SH-SY5Y (cell line): ENCODE data around the gene LRCH1.

ENCODE experiments used
- GATA2 ChIP-seq: IDR thresholded peaks from 2 replicates; pipeline ENCODE4 v1.6.1; 2011; ENCODE audit warnings: mild to moderate bottlenecking, low read depth, low read length
- GATA3 ChIP-seq: IDR thresholded peaks from 2 replicates; pipeline ENCODE4 v1.6.1; 2011; ENCODE audit warnings: low read depth, mild to moderate bottlenecking, low read length, moderate library complexity

DNA sequence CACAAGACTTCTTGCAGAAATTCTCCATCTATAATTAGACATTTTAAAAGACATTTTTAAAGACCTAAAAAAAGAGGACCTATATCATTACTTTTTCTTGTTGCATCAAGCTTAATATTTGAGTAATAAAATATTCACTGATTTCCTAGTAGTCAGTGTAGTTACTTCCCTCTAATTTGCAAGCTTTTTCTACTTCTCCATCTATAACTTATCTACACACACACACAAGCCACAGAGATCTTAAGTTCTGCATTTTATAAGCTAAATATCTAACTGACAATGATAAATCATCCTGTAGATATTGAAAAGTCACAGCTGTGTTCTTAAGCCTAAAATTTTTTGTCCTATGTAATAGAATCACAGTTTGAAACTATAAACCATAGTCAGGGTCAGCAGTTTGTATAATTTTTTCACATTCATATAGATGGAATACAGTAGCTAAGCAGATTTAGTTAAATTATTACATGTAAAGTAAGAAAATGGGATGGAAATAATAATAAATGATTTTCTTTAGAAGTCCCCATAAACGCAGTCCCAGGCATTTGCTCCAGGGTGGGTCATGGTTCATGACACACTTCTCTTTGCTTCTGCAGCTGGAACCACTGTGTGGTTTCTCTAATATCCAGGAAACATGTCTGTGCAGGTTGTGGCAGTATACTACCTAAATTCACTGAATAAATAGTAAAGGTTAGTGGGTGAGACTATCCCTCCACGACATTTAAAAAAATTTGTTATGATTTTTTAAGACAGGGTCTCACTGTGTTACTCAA, 183.8 kb downstream of the LRCH1 start:
- TF ChIP-seq GATA2 (no peak), GATA3 (no peak)
